Measurements from ENCODE around the gene SLC11A2.

The SLC11A2 gene

GRCh38 chr12:51067771-51068170, 41.6 kb upstream of the SLC11A2 start:
- no peak for TF ChIP-seq SIN3A (IDR thresholded peaks at IDR 0.05; ENCODE audit: borderline replicate concordance, insufficient read depth, low read length)

GRCh38 chr12:51067229-51067628, 41.0 kb upstream of the SLC11A2 start:
- no peak for TF ChIP-seq POLR2AphosphoS5 (IDR thresholded peaks at IDR 0.05; ENCODE audit: low read depth, low read length)
- TF ChIP-seq FOXP2 (optimal IDR thresholded peaks at IDR 0.05; ENCODE audit: borderline replicate concordance, extremely low read depth, extremely low read length, insufficient read depth), result no peak
- no peak for TF ChIP-seq TAF1 (IDR thresholded peaks at IDR 0.05; ENCODE audit: borderline replicate concordance, insufficient read depth, low read length)
- TF ChIP-seq REST (IDR thresholded peaks at IDR 0.05; ENCODE audit: insufficient read depth in 1 of 2, low read depth in 2 of 2, low read length in 2 of 2), result no peak
- no peak for TF ChIP-seq SIN3A (IDR thresholded peaks at IDR 0.05; ENCODE audit: borderline replicate concordance, insufficient read depth, low read length)

- TF ChIP-seq SIN3A (IDR thresholded peaks at IDR 0.05; ENCODE audit: borderline replicate concordance, insufficient read depth, low read length) (no peak), TAF1 (IDR thresholded peaks at IDR 0.05; ENCODE audit: borderline replicate concordance, insufficient read depth, low read length) (no peak), REST (IDR thresholded peaks at IDR 0.05; ENCODE audit: insufficient read depth in 1 of 2, low read depth in 2 of 2, low read length in 2 of 2) (no peak), POLR2AphosphoS5 (IDR thresholded peaks at IDR 0.05; ENCODE audit: low read depth, low read length) (no peak), FOXP2 (optimal IDR thresholded peaks at IDR 0.05; ENCODE audit: borderline replicate concordance, extremely low read depth, extremely low read length, insufficient read depth) (no peak)
Observed at GRCh38 chr12:51065530-51065929, 39.3 kb upstream of the SLC11A2 start.

- no peak for TF ChIP-seq FOXP2 (optimal IDR thresholded peaks at IDR 0.05; ENCODE audit: borderline replicate concordance, extremely low read depth, extremely low read length, insufficient read depth)
- no peak for TF ChIP-seq TAF1 (IDR thresholded peaks at IDR 0.05; ENCODE audit: borderline replicate concordance, insufficient read depth, low read length)
- no peak for TF ChIP-seq POLR2AphosphoS5 (IDR thresholded peaks at IDR 0.05; ENCODE audit: low read depth, low read length)
- no peak for TF ChIP-seq SIN3A (IDR thresholded peaks at IDR 0.05; ENCODE audit: borderline replicate concordance, insufficient read depth, low read length)
- no peak for TF ChIP-seq REST (IDR thresholded peaks at IDR 0.05; ENCODE audit: insufficient read depth in 1 of 2, low read depth in 2 of 2, low read length in 2 of 2)
Observed at GRCh38 chr12:51062631-51063397, 36.6 kb upstream of the SLC11A2 start.

- TF ChIP-seq REST (IDR thresholded peaks at IDR 0.05; ENCODE audit: insufficient read depth in 1 of 2, low read depth in 2 of 2, low read length in 2 of 2), result no peak
- no peak for TF ChIP-seq SIN3A (IDR thresholded peaks at IDR 0.05; ENCODE audit: borderline replicate concordance, insufficient read depth, low read length)
- TF ChIP-seq FOXP2 (optimal IDR thresholded peaks at IDR 0.05; ENCODE audit: borderline replicate concordance, extremely low read depth, extremely low read length, insufficient read depth), result no peak
- TF ChIP-seq POLR2AphosphoS5 (IDR thresholded peaks at IDR 0.05; ENCODE audit: low read depth, low read length), result no peak
- no peak for TF ChIP-seq TAF1 (IDR thresholded peaks at IDR 0.05; ENCODE audit: borderline replicate concordance, insufficient read depth, low read length)
Observed at GRCh38 chr12:51059086-51059485, 32.9 kb upstream of the SLC11A2 start.
